GM10847 (cell line): Measurements from ENCODE around the gene SMCO2.

Source experiments
- POLR2A ChIP-seq: IDR thresholded peaks from 2 replicates; pipeline ENCODE4 v1.6.1; 2011; ENCODE audit not compliant: insufficient read length; ENCODE audit errors: extremely low read depth

The SMCO2 gene

DNA sequence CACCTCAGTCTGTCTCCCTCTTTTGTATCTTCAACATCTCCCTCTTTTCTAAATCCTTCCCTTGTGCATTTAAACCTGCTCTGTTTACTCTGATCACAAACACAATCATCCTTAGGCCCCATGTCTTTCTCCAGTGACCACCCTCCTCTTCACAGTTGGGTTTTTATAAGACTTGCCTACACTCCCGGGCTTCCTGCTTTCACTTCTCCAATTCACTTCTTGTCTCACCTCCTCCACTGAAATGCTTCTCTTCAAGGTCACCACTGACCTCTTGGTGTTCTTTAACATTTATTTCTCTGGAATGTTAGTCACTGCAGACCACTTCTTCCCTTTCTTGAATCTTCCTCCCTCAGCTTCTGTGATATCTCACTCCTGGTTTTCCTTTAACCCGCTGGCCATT is 8.7 kb upstream of the SMCO2 start:
- TF ChIP-seq POLR2A, result no peak

DNA sequence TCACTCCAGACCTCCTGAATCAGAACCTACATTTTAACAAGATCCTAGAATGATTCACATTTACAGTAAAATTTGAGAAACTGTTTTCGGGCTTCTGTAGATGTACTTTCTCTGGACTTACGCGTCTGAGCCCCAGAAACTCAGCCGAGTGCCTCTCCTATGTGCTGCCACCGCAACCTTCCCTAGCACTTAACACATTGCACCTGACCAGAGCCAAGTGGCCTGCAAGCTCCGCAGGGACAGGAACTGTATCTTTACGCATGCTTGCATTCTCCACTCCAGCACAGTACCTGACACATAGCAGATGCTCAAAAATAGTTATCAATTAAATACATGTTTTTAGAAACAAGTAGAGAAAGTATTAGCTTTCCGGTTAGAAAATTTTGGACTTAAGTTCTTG is 1.2 kb downstream of the SMCO2 start:
- no peak for TF ChIP-seq POLR2A

DNA sequence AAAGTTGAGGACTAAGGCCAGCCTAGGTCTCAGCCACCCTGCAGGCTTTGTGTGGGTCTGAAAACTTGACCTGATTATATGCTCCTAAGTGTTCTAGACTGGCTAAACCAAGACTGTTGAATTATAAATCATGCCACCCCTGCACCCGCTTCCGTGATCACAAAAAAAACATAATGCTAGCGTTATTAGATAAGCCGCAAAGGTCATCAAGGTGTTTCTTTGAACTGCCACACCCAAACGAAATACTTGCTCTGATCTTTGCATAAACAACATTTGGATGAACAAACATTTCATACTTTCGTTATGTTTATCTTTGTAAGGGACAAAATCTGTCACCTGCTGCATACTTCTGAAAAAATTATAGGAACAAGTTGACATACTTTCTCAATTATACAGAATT is 2.5 kb downstream of the SMCO2 start:
- no peak for TF ChIP-seq POLR2A

DNA sequence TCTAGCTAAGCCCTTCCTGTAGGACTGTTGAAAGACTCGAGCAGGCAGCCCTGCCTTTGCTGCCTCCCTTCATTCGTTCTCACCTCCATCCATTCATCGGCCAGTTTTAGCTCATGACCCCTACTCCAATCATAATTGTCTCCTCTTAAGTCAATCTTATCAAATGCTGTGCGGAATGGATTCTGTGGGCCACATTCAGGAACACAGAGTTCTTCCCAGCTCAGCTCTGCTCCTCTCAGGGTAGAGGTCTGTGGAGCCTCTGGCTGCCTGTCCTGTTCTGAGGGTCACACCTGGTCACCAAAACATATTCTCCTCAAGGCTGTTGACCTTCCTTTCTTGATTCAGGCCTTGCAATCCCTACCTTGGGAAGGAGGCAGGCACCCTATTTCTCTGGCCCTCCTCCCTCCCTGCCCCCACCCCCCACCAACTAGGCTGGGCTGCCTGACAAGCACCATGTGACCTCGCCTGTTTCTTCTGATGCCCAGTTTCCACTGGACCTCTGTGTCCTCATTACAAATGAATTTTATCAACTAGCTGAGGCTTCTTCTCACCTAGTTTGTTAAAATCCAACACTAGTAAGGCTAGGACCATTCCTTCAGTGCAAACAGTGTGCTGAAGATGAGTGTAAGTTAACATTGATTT is 3.5 kb downstream of the SMCO2 start:
- no peak for TF ChIP-seq POLR2A

DNA sequence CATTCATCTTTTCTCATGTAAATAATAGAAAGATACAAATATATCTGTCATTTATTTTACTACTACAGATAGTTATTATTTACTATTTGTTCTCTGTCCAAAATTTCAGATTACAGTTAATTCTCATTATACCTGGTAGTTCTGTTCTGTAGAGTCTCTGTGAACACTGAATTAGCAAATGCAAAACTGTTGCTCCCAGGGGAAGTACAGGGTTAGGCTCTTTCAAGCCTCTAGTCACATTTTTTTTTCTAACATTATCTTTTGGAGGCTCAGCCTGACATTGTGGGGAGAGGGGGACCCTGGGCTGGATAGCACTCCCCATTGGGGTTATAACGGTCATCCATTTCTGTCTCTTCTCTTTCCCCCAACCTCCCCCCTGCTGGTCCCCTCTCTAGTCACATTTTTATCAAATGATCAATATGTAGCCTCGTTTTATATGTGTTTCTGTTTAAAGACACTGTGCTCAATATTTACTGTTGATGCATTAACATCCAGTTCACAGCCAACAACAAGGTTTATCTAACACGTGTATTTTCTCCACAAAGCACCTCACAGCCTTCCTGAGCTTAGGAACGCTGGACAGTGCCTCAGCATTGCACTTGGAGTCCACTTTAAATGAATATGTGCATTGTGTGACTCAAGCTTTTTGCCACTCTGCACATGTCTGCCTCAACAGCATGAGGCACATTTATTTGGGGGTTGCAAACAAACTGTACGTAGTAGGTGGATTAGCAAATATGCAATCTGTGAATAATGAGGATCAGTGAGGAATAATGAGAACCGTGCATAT is 4.7 kb downstream of the SMCO2 start:
- no peak for TF ChIP-seq POLR2A

DNA sequence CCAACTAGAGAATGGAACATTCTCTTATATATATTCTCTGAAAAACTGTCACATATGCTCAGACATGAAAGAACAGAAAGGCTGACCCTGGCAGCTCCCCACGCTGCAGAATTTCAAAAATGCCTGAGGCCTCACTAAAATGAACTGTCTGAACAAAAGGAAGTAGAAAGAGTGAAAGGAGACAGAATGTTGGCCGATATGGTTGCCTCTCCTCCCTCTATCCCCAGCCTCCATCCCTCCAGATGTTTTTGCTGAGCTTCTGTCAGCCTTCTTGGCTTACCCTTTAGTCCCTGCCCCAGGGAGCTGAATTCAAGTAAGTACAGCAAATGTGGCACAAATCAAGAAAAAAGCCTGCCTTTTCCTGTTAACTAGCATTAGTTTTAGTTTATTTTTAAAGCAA is 6.9 kb downstream of the SMCO2 start:
- no peak for TF ChIP-seq POLR2A

DNA sequence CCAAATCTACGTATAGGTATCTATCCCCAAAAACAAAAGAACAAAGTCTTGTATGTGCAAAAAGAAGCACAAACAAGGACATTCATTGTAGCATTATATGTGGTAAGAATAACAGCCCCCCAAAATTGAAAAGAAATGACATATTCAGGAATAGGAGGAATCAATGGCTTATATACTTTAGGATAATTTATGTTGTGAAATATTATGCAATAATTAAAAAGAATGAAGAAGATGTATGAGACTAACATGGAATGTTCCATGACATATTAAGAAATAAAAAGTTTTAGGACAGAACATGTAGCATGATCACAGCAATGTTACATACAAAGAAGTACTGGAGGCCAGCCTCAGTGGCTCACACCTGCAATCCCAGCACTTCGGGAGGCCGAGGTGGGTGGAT is 9.1 kb downstream of the SMCO2 start:
- TF ChIP-seq POLR2A, result no peak

DNA sequence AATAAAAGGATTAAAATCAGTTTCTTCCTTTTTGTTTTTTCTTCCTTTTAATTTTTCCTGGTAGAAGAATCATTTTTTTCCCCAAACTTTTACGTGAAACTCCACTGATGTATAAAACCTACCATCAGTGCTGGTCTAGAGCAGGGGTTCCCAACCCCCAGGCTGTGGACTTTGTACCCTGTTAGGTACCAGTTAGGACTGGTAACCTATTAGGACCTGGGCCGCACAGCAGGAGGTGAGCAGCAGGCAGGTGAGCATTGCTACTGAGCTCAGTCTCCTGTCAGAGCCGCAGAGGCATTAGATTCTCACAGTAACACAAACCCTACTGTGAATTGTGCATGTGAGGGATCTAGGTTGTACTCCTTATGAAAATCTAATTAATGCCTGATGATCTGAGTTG is 10.1 kb downstream of the SMCO2 start:
- TF ChIP-seq POLR2A, result no peak

DNA sequence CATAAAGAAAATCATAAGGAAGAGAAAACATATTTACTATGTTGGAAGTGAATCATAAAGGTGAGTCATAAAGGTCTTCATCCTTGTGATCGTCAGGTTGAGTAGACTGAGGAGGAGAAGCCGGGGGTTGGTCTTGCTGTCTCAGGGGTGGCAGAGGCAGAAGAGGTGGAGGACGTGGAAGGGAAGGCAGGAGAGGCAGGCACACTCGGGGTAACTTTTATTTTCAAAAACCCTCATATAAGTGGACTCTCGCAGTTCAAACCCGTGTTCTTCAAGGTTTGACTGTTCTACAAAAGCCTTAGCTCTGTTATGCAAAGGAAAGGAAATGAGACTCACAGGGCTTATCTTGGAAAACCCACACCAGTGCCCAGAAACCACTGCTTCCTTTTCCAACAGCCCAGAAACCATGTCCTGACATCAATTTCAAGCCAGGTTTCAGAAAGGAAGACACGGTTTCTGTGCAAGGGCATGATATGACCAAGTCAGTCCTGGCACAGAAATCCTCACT is 14.0 kb downstream of the SMCO2 start:
- TF ChIP-seq POLR2A, result no peak

DNA sequence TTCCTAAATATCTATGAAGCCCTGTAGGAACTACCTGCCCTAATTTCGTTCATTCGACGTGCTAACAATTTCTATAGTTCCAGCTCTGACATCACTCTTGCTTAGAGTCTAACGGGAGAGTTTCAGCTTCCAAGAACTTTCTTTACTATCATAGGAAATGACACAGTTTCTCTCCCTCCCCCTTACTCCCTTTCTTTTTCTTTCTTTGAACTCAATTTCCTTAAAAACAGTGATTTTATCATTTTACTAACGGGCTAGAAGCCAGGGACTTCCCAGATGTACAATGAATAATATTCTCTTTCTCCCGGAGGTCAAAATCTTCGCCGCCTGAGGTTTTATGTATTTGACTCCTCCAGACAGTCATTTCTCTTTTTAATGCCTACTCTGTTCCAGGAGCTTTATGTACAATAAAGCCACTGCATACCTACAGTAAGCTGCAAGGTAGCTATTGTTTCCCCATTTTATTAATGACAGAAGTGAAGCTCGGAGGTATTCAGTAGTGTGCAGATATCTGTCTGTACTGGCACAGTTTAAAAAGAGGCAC is 15.7 kb downstream of the SMCO2 start:
- TF ChIP-seq POLR2A, result no peak

DNA sequence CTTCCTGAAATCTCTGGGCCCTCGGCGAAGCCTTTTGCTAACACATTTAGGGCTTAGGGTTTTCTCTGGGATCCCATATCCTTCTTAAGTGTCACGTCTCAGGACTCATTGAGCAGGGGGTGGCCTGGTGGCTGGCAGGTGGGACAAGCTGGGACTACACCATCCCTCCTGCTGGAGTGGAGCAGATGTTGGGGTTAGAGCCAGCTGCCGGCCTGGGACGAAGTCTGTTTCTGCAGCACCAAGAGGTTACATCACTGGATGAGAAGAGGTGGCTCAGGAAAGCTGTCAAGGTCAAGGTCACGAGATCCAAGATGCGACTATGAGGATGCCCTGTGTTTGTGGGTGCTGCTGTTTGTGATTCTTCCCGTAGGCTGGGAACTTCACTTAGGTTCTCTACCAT is 16.3 kb downstream of the SMCO2 start:
- no peak for TF ChIP-seq POLR2A

DNA sequence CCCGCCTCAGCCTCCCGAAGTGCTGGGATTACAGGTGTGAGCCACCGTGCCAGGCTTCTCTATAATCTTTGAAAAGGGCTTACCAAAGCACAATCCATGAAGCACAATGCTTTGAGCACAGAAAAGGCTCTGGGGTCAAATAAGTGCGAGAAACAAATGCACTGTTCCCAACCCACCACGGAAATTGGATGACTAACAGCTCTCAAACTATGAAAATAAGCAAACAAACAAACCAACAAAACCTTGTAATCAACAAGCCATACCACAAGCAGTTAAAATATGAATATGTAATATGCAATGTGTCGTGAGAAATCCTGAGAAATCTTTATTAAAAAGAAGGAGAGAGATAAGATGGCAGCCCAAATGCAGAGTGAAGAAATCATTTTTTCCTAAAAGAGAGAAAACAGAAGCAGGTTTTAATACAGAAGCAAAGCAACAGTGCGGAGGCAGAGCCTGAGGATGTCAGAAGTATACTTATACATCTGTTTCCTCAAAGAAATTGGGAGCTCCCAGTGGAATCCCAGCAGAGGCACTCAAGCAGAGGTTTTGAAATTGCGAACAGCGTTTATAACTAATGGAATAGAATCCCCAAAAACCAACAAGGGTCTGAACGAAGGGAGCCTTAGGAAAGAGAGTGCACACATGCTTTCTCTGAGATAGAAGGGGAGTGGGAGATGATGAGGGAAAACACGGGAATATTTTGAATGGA is 17.1 kb downstream of the SMCO2 start:
- TF ChIP-seq POLR2A, result no peak

DNA sequence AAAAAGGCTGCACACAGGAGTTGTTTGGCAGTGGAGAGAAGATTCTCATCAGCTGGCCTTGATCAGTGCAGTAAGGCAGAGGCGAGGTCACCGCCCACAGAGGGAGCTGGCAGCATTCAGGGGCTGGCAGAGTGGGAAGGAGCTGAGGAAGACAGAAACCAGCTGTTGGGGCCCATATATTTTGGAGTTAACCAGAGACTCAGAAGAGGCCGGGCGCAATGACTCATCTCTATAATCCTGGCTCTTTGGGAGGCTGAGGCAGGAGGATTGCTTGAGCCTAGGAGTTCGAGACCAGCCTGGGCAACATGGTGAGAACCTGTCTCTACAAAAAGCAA is 17.7 kb downstream of the SMCO2 start:
- TF ChIP-seq POLR2A, result no peak

DNA sequence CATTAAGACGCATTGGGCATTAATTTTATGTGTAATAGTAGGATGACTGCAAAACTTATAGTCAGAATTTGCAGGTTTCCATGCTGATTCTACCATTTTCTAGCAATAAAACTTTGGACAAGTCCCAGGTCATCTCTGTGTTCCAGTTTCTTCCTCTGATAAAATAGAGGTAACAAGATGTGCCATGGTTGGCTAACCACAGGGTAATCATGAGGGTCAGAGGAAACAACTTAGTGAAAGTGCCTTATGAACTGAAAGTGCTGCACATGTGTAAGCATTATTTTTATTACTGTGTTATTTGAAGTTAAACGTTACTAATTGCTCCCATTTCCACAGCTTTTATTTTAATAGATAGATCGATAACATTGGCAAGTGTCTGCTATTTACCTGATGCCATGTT is 21.1 kb downstream of the SMCO2 start:
- TF ChIP-seq POLR2A, result no peak

DNA sequence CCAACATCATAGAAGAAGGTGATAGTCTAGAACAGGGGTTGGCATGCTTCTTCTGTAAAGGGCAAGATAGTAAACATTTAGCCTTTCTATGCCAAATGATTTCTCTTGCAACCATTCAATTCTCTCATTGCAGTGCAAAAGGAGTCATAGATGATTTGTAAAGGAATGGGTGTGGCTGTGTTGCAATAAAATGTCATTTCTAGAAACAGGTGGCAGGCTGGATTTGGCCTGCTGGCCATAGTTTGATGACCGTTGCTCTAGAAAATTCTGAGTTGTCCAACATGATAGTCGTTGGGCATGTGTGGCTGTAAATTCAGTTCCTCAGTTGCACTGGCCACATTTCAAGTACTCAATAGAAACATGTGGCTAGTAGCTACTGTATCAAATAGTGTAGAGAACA is 21.7 kb downstream of the SMCO2 start:
- no peak for TF ChIP-seq POLR2A

DNA sequence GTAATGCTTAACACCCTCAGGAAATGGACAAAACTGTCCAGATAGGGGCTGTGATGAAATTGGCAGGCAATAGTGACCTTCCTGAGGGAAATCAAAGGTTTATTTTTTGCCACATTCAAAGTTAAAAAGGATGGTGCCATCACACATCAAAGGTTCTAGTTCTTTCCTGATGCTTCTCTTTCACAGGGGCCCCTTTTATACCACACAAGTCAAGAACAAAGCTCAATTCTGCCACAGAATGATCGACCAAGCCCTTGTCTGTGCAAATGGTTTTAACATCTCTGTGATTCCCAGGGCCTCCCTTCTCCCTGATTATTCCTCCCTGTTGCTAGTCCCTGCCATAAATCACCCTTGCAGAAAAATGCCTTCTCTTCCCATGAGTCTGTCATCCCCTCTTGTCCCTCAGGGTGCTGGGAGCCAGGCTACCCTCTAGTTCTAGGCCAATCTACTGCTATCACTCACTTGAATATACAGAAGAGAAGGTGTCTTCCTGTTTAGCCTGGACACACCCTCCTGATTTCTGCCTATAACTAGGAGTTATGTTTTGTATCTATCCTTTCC is 22.7 kb downstream of the SMCO2 start:
- TF ChIP-seq POLR2A, result no peak
